Fibroblast of lung (primary cell): ENCODE measurements around the gene CCDC174. TPM values are rescaled to one million over a fixed set of nuclear protein-coding genes. Genes with fewer than 3 reads are reported as not detected.

ENCODE experiments used
- DNase-seq, 2 donors: peaks; one replicate each; pipeline versions ENCODE4 v3.0.0 to v3.0.0-alpha.2; 2010; ENCODE audit warnings: low read depth in 2 of 2
- H2AFZ ChIP-seq: 2 replicates; pipeline ENCODE4 v1.5.1; 2012; ENCODE audit warnings: low read length, control low read depth, inconsistent platforms
- H3K27ac ChIP-seq: 2 replicates; pipeline ENCODE4 v1.5.1; 2011; ENCODE audit warnings: low read length, control low read depth; ENCODE audit not compliant: insufficient read depth
- H3K27me3 ChIP-seq: 2 replicates; pipeline ENCODE4 v1.5.1; 2011; ENCODE audit warnings: mild to moderate bottlenecking, low read length; ENCODE audit not compliant: control insufficient read depth, insufficient read depth
- H3K36me3 ChIP-seq: 2 replicates; pipeline ENCODE4 v1.5.1; 2011; ENCODE audit warnings: low read length; ENCODE audit not compliant: control insufficient read depth, insufficient read depth
- H3K4me1 ChIP-seq: 2 replicates; pipeline ENCODE4 v1.5.1; 2011; ENCODE audit warnings: low read length; ENCODE audit not compliant: control insufficient read depth, insufficient read depth; ENCODE audit errors: extremely low read depth
- H3K4me2 ChIP-seq: 2 replicates; pipeline ENCODE4 v1.5.1; 2011; ENCODE audit warnings: low read length, control low read depth; ENCODE audit not compliant: insufficient read depth; ENCODE audit errors: extremely low read depth
- H3K4me3 ChIP-seq, 4 experiments: fragments of 200-600 bp in 1 of 4; sonication (generic) in 1 of 4; replicated peaks in 1 of 4; 2 replicates each; pipeline ENCODE4 v1.5.1; 2011 to 2016; ENCODE audit warnings: low read length in 4 of 4, low read depth in 3 of 4, mild to moderate bottlenecking in 3 of 4, control low read depth in 2 of 4, inconsistent platforms in 1 of 4, mixed read lengths in 1 of 4; ENCODE audit not compliant: insufficient read depth in 1 of 4; ENCODE audit errors: control extremely low read depth in 1 of 4
- H3K79me2 ChIP-seq: 2 replicates; pipeline ENCODE4 v1.5.1; 2012; ENCODE audit warnings: mild to moderate bottlenecking, low read length, inconsistent platforms; ENCODE audit not compliant: control insufficient read depth, insufficient read depth
- H3K9ac ChIP-seq: 2 replicates; pipeline ENCODE4 v1.5.1; 2011; ENCODE audit warnings: mild to moderate bottlenecking, low read length, control low read depth; ENCODE audit not compliant: insufficient read depth
- H3K9me3 ChIP-seq: 2 replicates; pipeline ENCODE4 v1.5.1; 2012; ENCODE audit warnings: low read depth, low read length; ENCODE audit not compliant: control insufficient read depth, insufficient read depth
- H4K20me1 ChIP-seq: 2 replicates; pipeline ENCODE4 v1.5.1; 2011; ENCODE audit warnings: low read length; ENCODE audit not compliant: control insufficient read depth, insufficient read depth; ENCODE audit errors: extremely low read depth
- CTCF ChIP-seq, 2 donors: IDR thresholded peaks in 1 of 2; conservative IDR thresholded peaks in 1 of 2; 1 replicate in 1 of 2; 2 replicates in 1 of 2; pipeline ENCODE4 v1.5.1; 2011 to 2012; ENCODE audit warnings: low read length in 2 of 2, control low read depth in 1 of 2, inconsistent platforms in 1 of 2, low read depth in 1 of 2, mild to moderate bottlenecking in 1 of 2
- EZH2 ChIP-seq: IDR thresholded peaks from 2 replicates; pipeline ENCODE4 v1.5.1; 2012; ENCODE audit warnings: low read length, control low read depth, mild to moderate bottlenecking; ENCODE audit errors: missing control alignments
- polyA plus RNA-seq, 2 donors: library from polyadenylated mRNA; depleted of rRNA in 1 of 2; stranded (reverse) in 1 of 2; unstranded in 1 of 2; fragments of >200 nt; gene quantifications; 2 replicates each; pipeline ENCODE4 v1.2.1, GENCODE V29; 2011 to 2012; ENCODE audit warnings: missing spikeins in 1 of 2
- total RNA-seq: library from RNA; depleted of rRNA; stranded (reverse); fragments of >200 nt; gene quantifications from 2 replicates; pipeline ENCODE4 v1.2.1, GENCODE V29; 2014

The CCDC174 gene
- total and polyA plus RNA-seq, 2 donors (not counting 1 experiment from before 2014, with no cell fraction given), result 12.7 to 14.4 TPM

DNA sequence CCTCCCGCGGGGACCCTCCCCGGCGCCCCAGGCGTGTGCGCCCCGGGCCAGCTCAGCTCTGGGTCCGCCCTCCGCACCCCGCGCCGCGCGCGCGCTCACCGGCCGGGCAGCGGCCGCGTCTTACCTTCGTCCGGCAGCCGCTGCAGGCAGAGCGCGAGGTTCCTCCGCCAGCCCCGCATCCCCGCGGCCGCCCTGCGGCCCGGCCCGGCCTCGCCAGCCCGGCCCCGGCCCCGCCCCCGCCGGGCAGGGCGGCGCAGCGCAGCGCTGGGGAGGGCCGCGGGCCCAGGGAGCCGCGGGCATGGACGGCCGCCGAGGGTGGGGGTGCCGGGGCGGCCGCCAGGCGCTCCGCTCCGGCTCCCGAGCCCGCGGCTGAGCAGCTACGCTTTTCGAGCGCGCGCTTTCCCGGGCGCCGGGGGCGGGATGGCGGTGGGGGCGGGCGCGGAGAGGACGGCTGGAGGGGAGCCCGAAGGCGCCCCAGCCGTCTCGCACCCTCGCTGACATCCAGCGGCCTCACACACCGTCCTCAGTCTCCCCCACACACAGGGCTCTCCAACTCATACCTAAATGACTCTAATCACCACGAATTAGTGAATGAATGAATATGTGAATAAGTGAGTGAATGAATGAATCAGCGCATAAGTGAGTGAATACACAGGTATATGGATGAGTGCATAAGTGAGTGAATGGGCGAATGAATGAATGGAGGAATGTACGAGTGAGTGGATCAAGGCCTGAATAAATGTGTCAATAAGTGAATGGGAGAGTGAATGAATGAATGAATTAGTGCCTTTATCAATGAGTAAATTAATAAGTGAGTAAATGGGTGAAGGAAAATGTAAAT lies 48.5 kb upstream of the CCDC174 start:
- Histone ChIP-seq H4K20me1 (no peaks in the 10 kb centered on the region), H3K36me3 (no peaks in the 10 kb centered on the region), H3K9me3 (no peaks in the 10 kb centered on the region), H3K27me3 (peaks cover 12% of the 10 kb centered on the region), H3K27ac (no peak overlapping the region), H3K4me1 (no peaks in the 10 kb centered on the region), H3K9ac (no peak overlapping the region), H3K79me2 (no peaks in the 10 kb centered on the region), H3K4me3 (no peak overlapping the region), H3K4me2 (peak overlapping the region; percentile 25), H2AFZ (no peak overlapping the region)
- TF ChIP-seq CTCF (conservative IDR thresholded peaks at IDR 0.05 in 1 of 2, IDR thresholded peaks at IDR 0.05 in 1 of 2; ENCODE audit: low read depth in 1 of 2, low read length in 2 of 2) (no peak), EZH2 (peak; percentile 65)
- DNase-seq, result no peak

GRCh38 chr3:14605067-14605466 lies 46.5 kb upstream of the CCDC174 start:
- no peak overlapping the region for H3K9ac ChIP-seq
- peak in 1 of 2 donors; percentile 57 for DNase-seq
- peaks cover 13% of the 10 kb centered on the region for H3K27me3 ChIP-seq

GRCh38 chr3:14605744-14606143 lies 45.8 kb upstream of the CCDC174 start:
- no peak for DNase-seq
- Histone ChIP-seq H3K9ac (no peak overlapping the region), H3K4me1 (no peaks in the 10 kb centered on the region), H3K36me3 (no peaks in the 10 kb centered on the region), H3K4me2 (no peak overlapping the region), H4K20me1 (no peaks in the 10 kb centered on the region), H3K9me3 (no peaks in the 10 kb centered on the region), H3K79me2 (no peaks in the 10 kb centered on the region), H2AFZ (no peak overlapping the region), H3K27ac (no peak overlapping the region), H3K4me3 (no peak overlapping the region), H3K27me3 (peaks cover 13% of the 10 kb centered on the region)
- TF ChIP-seq CTCF (conservative IDR thresholded peaks at IDR 0.05 in 1 of 2, IDR thresholded peaks at IDR 0.05 in 1 of 2; ENCODE audit: low read depth in 1 of 2, low read length in 2 of 2) (no peak), EZH2 (no peak)

More at GRCh38 chr3:14605067-14605466, 46.5 kb upstream of the CCDC174 start:
- Histone ChIP-seq H4K20me1 (no peaks in the 10 kb centered on the region), H3K4me1 (no peaks in the 10 kb centered on the region), H3K4me2 (no peak overlapping the region), H3K4me3 (no peak overlapping the region), H3K36me3 (no peaks in the 10 kb centered on the region), H3K9me3 (no peaks in the 10 kb centered on the region), H3K27ac (no peak overlapping the region), H3K79me2 (no peaks in the 10 kb centered on the region), H2AFZ (no peak overlapping the region)
- no peak for TF ChIP-seq CTCF (conservative IDR thresholded peaks at IDR 0.05 in 1 of 2, IDR thresholded peaks at IDR 0.05 in 1 of 2; ENCODE audit: low read depth in 1 of 2, low read length in 2 of 2)
- no peak for TF ChIP-seq EZH2
